Astrocyte (in vitro differentiated cells and primary cell): ENCODE measurements around the gene PLCXD3. TPM values are rescaled to one million over a fixed set of nuclear protein-coding genes. Genes with fewer than 3 reads are reported as not detected.

ENCODE experiments used
- DNase-seq: peaks from one replicate; pipeline ENCODE4 v3.0.0-alpha.2; 2010; ENCODE audit warnings: low read depth
- FAIRE-seq: peaks from 2 replicates; lab custom pipeline; 2011; peaks lifted over from hg19 to GRCh38; lab: Jason Lieb, UNC
- H2AFZ ChIP-seq: 2 replicates; pipeline ENCODE4 v1.6.0; 2012; ENCODE audit warnings: low read depth, low read length, inconsistent platforms
- H3K27ac ChIP-seq: 2 replicates; pipeline ENCODE4 v1.5.1; 2011; ENCODE audit warnings: low read depth, low read length, inconsistent platforms
- H3K27me3 ChIP-seq: 2 replicates; pipeline ENCODE4 v1.6.0; 2011; ENCODE audit warnings: low read length, inconsistent platforms; ENCODE audit not compliant: insufficient read depth
- H3K36me3 ChIP-seq: 2 replicates; pipeline ENCODE4 v1.5.1; 2011; ENCODE audit warnings: low read length, inconsistent platforms; ENCODE audit not compliant: insufficient read depth
- H3K4me1 ChIP-seq: 2 replicates; pipeline ENCODE4 v1.5.1; 2011; ENCODE audit warnings: low read length, inconsistent platforms; ENCODE audit not compliant: insufficient read depth
- H3K4me2 ChIP-seq: 2 replicates; pipeline ENCODE4 v1.6.0; 2012; ENCODE audit warnings: low read length, inconsistent platforms
- H3K4me3 ChIP-seq: 2 replicates; pipeline ENCODE4 v1.5.1; 2011; ENCODE audit warnings: low read depth, mild to moderate bottlenecking, low read length, inconsistent platforms; ENCODE audit not compliant: insufficient read depth
- H3K79me2 ChIP-seq: 2 replicates; pipeline ENCODE4 v1.6.0; 2012; ENCODE audit warnings: mild to moderate bottlenecking, low read length, inconsistent platforms; ENCODE audit not compliant: insufficient read depth
- H3K9ac ChIP-seq: 2 replicates; pipeline ENCODE4 v1.6.0; 2012; ENCODE audit warnings: mild to moderate bottlenecking, low read length, inconsistent platforms
- H3K9me3 ChIP-seq: 2 replicates; pipeline ENCODE4 v1.5.1; 2012; ENCODE audit warnings: low read depth, mild to moderate bottlenecking, low read length, inconsistent platforms; ENCODE audit not compliant: insufficient read depth
- H4K20me1 ChIP-seq: 2 replicates; pipeline ENCODE4 v1.6.0; 2012; ENCODE audit warnings: low read length, inconsistent platforms; ENCODE audit not compliant: insufficient read depth
- H3K27ac Mint-ChIP-seq: one replicate; pipeline ENCODE4 v1.8.0; 2021; ENCODE audit warnings: mild to moderate bottlenecking, mixed read lengths; ENCODE audit not compliant: unreplicated experiment
- H3K27me3 Mint-ChIP-seq: one replicate; pipeline ENCODE4 v1.8.0; 2021; ENCODE audit warnings: low read depth, mixed read lengths; ENCODE audit not compliant: unreplicated experiment
- H3K36me3 Mint-ChIP-seq: one replicate; pipeline ENCODE4 v1.8.0; 2021; ENCODE audit warnings: low read depth, mixed read lengths; ENCODE audit not compliant: unreplicated experiment
- H3K4me1 Mint-ChIP-seq: one replicate; pipeline ENCODE4 v1.8.0; 2021; ENCODE audit warnings: low read depth, mixed read lengths; ENCODE audit not compliant: unreplicated experiment
- H3K4me3 Mint-ChIP-seq: one replicate; pipeline ENCODE4 v1.8.0; 2021; ENCODE audit warnings: mild to moderate bottlenecking, moderate library complexity, mixed read lengths; ENCODE audit not compliant: unreplicated experiment
- H3K9me3 Mint-ChIP-seq: one replicate; pipeline ENCODE4 v1.8.0; 2021; ENCODE audit warnings: mild to moderate bottlenecking, mixed read lengths; ENCODE audit not compliant: unreplicated experiment
- CTCF ChIP-seq: IDR thresholded peaks from 2 replicates; pipeline ENCODE4 v1.5.1; 2011; ENCODE audit warnings: low read depth, mild to moderate bottlenecking, inconsistent platforms, low read length, moderate library complexity; ENCODE audit not compliant: insufficient read depth
- EZH2 ChIP-seq: IDR thresholded peaks from 2 replicates; pipeline ENCODE4 v1.6.1; 2012; ENCODE audit warnings: mild to moderate bottlenecking, low read length, inconsistent platforms; ENCODE audit not compliant: insufficient read depth
- total RNA-seq: library from RNA; stranded (reverse); gene quantifications from 2 replicates; pipeline ENCODE4 v1.2.1, GENCODE V29; 2021

The PLCXD3 gene
- total RNA-seq, 1 donor from 2014 or later, result 1.6 TPM

GRCh38 chr5:41306005-41306404 is 204.4 kb downstream of the PLCXD3 start:
- H3K4me3 Mint-ChIP-seq, result no peak overlapping the region
- no peak for FAIRE-seq

GRCh38 chr5:41305056-41305455 is 205.3 kb downstream of the PLCXD3 start:
- no peak overlapping the region for H3K4me2 ChIP-seq
- H3K79me2 ChIP-seq, result no peaks in the 10 kb centered on the region
- no peak overlapping the region for H3K4me3 ChIP-seq
- no peaks in the 10 kb centered on the region for H3K4me1 ChIP-seq
- H2AFZ ChIP-seq, result no peak overlapping the region
- Mint-ChIP-seq H3K4me1 (no peaks in the 10 kb centered on the region), H3K36me3 (no peaks in the 10 kb centered on the region), H3K9me3 (no peaks in the 10 kb centered on the region), H3K4me3 (no peak overlapping the region), H3K27ac (no peak overlapping the region), H3K27me3 (no peaks in the 10 kb centered on the region)
- no peaks in the 10 kb centered on the region for H4K20me1 ChIP-seq
- TF ChIP-seq EZH2 (no peak), CTCF (no peak)
- no peak overlapping the region for H3K9ac ChIP-seq
- FAIRE-seq (no peak), DNase-seq (no peak)
- no peak overlapping the region for H3K27ac ChIP-seq
- no peaks in the 10 kb centered on the region for H3K36me3 ChIP-seq
- H3K9me3 ChIP-seq, result no peaks in the 10 kb centered on the region
- no peaks in the 10 kb centered on the region for H3K27me3 ChIP-seq

More at GRCh38 chr5:41306005-41306404, 204.4 kb downstream of the PLCXD3 start:
- H3K4me2 ChIP-seq, result no peak overlapping the region
- H2AFZ ChIP-seq, result no peak overlapping the region
- no peak overlapping the region for H3K27ac ChIP-seq
- no peak overlapping the region for H3K4me3 ChIP-seq
- no peaks in the 10 kb centered on the region for H3K36me3 ChIP-seq
- no peak for TF ChIP-seq EZH2
- TF ChIP-seq CTCF, result no peak
- no peaks in the 10 kb centered on the region for H3K79me2 ChIP-seq
- H3K4me1 Mint-ChIP-seq, result no peaks in the 10 kb centered on the region
- H3K9me3 ChIP-seq, result no peaks in the 10 kb centered on the region
- DNase-seq, result no peak
- H3K27me3 ChIP-seq, result no peaks in the 10 kb centered on the region
- no peaks in the 10 kb centered on the region for H3K9me3 Mint-ChIP-seq
- no peaks in the 10 kb centered on the region for H4K20me1 ChIP-seq
- no peak overlapping the region for H3K27ac Mint-ChIP-seq
- no peaks in the 10 kb centered on the region for H3K27me3 Mint-ChIP-seq
- no peaks in the 10 kb centered on the region for H3K4me1 ChIP-seq
- H3K9ac ChIP-seq, result no peak overlapping the region
- no peaks in the 10 kb centered on the region for H3K36me3 Mint-ChIP-seq

GRCh38 chr5:41296066-41296465 is 214.3 kb downstream of the PLCXD3 start:
- TF ChIP-seq EZH2, result no peak
- no peak for TF ChIP-seq CTCF
- no peaks in the 10 kb centered on the region for H3K4me1 Mint-ChIP-seq
- no peak overlapping the region for H3K4me2 ChIP-seq
- no peaks in the 10 kb centered on the region for H3K9me3 Mint-ChIP-seq
- no peaks in the 10 kb centered on the region for H3K36me3 Mint-ChIP-seq
- H2AFZ ChIP-seq, result no peak overlapping the region
- DNase-seq, result no peak
- no peak overlapping the region for H3K4me3 ChIP-seq
- H3K27me3 ChIP-seq, result no peaks in the 10 kb centered on the region
- H3K79me2 ChIP-seq, result no peaks in the 10 kb centered on the region
- no peak overlapping the region for H3K27ac ChIP-seq
- no peaks in the 10 kb centered on the region for H4K20me1 ChIP-seq
- H3K27ac Mint-ChIP-seq, result no peak overlapping the region
- no peaks in the 10 kb centered on the region for H3K4me1 ChIP-seq
- no peaks in the 10 kb centered on the region for H3K27me3 Mint-ChIP-seq
- H3K4me3 Mint-ChIP-seq, result no peak overlapping the region
- FAIRE-seq, result no peak
- no peaks in the 10 kb centered on the region for H3K36me3 ChIP-seq
- H3K9ac ChIP-seq, result no peak overlapping the region
- H3K9me3 ChIP-seq, result no peaks in the 10 kb centered on the region
